ENCODE measurements around the gene ZNF423.

DNA sequence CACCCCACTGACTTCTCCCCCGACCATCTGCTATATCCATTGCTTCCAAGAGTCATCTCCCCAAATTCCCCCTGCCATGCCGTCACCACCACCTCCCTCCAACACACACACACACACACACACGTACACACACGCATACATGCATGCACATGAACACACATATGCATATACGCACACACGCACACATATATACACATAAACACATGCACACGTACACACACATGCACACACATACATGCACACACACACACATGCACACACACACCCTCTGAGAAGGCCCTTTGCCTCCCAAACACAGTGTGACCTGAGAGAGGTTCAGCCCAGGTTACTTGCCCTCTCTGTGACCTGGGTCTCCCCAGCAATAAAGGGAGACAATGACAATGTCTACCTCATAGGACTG lies 95.1 kb downstream of the ZNF423 start:
- TF ChIP-seq EZH2 (IDR thresholded peaks at IDR 0.05; ENCODE audit: insufficient read depth, poor library complexity, severe bottlenecking), result no peak
- no peak for TF ChIP-seq EZH2phosphoT487 (IDR thresholded peaks at IDR 0.05; ENCODE audit: insufficient read depth, low read depth)

Data from GM23248 (cell line).